GM23338 (cell line): ENCODE results near the gene TGM6. TPM values are rescaled to one million over a fixed set of nuclear protein-coding genes. Genes with fewer than 3 reads are reported as not detected.

Experiments
- ATAC-seq: fragments of 200-7000 bp; cut with Tn5 transposase; 3 replicates; pipeline ENCODE4 v1.9.1; 2020
- DNase-seq: peaks from one replicate; pipeline ENCODE4 v3.0.0-alpha.2; 2015; ENCODE audit warnings: low spot score
- H2AFZ ChIP-seq: fragments of 200-600 bp; sonication (generic); 2 replicates; pipeline ENCODE4 v1.8.0; 2016; ENCODE audit warnings: antibody characterized with exemption, mild to moderate bottlenecking, moderate library complexity
- H3F3A ChIP-seq: fragments of 200-600 bp; sonication (generic); replicated peaks from 2 replicates; pipeline ENCODE4 v1.8.0; 2017; ENCODE audit warnings: antibody characterized with exemption, mixed run types, low read depth
- H3K27ac ChIP-seq: fragments of 200-600 bp; sonication (generic); 2 replicates; pipeline ENCODE4 v1.6.1; 2016; ENCODE audit warnings: low read depth
- H3K27me3 ChIP-seq: fragments of 200-600 bp; sonication (generic); 2 replicates; pipeline ENCODE4 v1.8.0; 2016; ENCODE audit warnings: mild to moderate bottlenecking, mixed run types, moderate library complexity; ENCODE audit not compliant: insufficient read depth
- H3K36me3 ChIP-seq: fragments of 200-600 bp; sonication (generic); 2 replicates; pipeline ENCODE4 v1.8.0; 2016; ENCODE audit warnings: mild to moderate bottlenecking; ENCODE audit not compliant: insufficient read depth
- H3K4me1 ChIP-seq: fragments of 200-600 bp; sonication (generic); 2 replicates; pipeline ENCODE4 v1.8.0; 2016; ENCODE audit warnings: mild to moderate bottlenecking, moderate library complexity; ENCODE audit not compliant: insufficient read depth
- H3K4me2 ChIP-seq: fragments of 200-600 bp; sonication (generic); 2 replicates; pipeline ENCODE4 v1.7.1; 2017; ENCODE audit warnings: mixed run types
- H3K4me3 ChIP-seq: fragments of 200-600 bp; sonication (generic); 2 replicates; pipeline ENCODE4 v1.6.1; 2016; ENCODE audit warnings: mixed run types
- H3K79me2 ChIP-seq: fragments of 200-600 bp; sonication (generic); replicated peaks from 2 replicates; pipeline ENCODE4 v1.8.0; 2017; ENCODE audit warnings: mild to moderate bottlenecking; ENCODE audit not compliant: insufficient read depth
- H3K9me2 ChIP-seq: fragments of 200-600 bp; sonication (generic); 2 replicates; pipeline ENCODE4 v1.8.0; 2017; ENCODE audit not compliant: insufficient read depth
- H4K20me1 ChIP-seq: fragments of 200-600 bp; sonication (generic); replicated peaks from 2 replicates; pipeline ENCODE4 v1.8.0; 2017; ENCODE audit warnings: mild to moderate bottlenecking; ENCODE audit not compliant: insufficient read depth
- H3K27ac Mint-ChIP-seq: 2 replicates; pipeline ENCODE4 v1.8.0; 2020; ENCODE audit warnings: inconsistent platforms, mild to moderate bottlenecking, moderate library complexity, mixed read lengths
- H3K27me3 Mint-ChIP-seq: 3 replicates; pipeline ENCODE4 v1.8.0; 2022; ENCODE audit warnings: low read depth, mild to moderate bottlenecking, moderate library complexity, mixed read lengths, inconsistent platforms; ENCODE audit not compliant: insufficient read depth, poor library complexity
- H3K36me3 Mint-ChIP-seq: 3 replicates; pipeline ENCODE4 v1.8.0; 2021; ENCODE audit warnings: low read depth, mild to moderate bottlenecking, inconsistent platforms, moderate library complexity, mixed read lengths
- H3K4me1 Mint-ChIP-seq: 3 replicates; pipeline ENCODE4 v1.8.0; 2020; ENCODE audit warnings: mild to moderate bottlenecking, inconsistent platforms, mixed read lengths
- H3K4me3 Mint-ChIP-seq: 3 replicates; pipeline ENCODE4 v1.8.0; 2021; ENCODE audit warnings: moderate library complexity, mild to moderate bottlenecking, inconsistent platforms, mixed read lengths
- H3K9me3 Mint-ChIP-seq: 3 replicates; pipeline ENCODE4 v1.8.0; 2020; ENCODE audit warnings: moderate library complexity, mild to moderate bottlenecking, inconsistent platforms, mixed read lengths
- CREB1 ChIP-seq: fragments of 250-450 bp; sonication (Bioruptor Pico); IDR thresholded peaks from 2 replicates; pipeline ENCODE4 v1.5.0; 2020; ENCODE audit warnings: low read depth, mild to moderate bottlenecking, moderate library complexity
- ETS1 ChIP-seq: IDR thresholded peaks from 2 replicates; pipeline ENCODE4 v1.6.1; 2016; ENCODE audit warnings: antibody characterized with exemption
- EZH2 ChIP-seq: fragments of 200-600 bp; sonication (generic); IDR thresholded peaks from one replicate; pipeline ENCODE4 v1.8.0; 2017; ENCODE audit warnings: antibody characterized with exemption, mild to moderate bottlenecking, low read depth; ENCODE audit not compliant: unreplicated experiment
- EZH2phosphoT487 ChIP-seq: fragments of 200-600 bp; sonication (generic); IDR thresholded peaks from one replicate; pipeline ENCODE4 v1.8.1; 2018; ENCODE audit warnings: antibody characterized with exemption; ENCODE audit not compliant: unreplicated experiment
- JUNB ChIP-seq: IDR thresholded peaks from one replicate; pipeline ENCODE4 v1.6.1; 2016; ENCODE audit warnings: antibody characterized with exemption; ENCODE audit not compliant: unreplicated experiment
- NANOG ChIP-seq: IDR thresholded peaks from 2 replicates; pipeline ENCODE4 v1.6.1; 2016; ENCODE audit warnings: antibody characterized with exemption, borderline replicate concordance
- POLR2AphosphoS5 ChIP-seq: IDR thresholded peaks from 2 replicates; pipeline ENCODE4 v1.6.1; 2016; ENCODE audit warnings: antibody characterized with exemption, low read depth
- STAT1 ChIP-seq: IDR thresholded peaks from one replicate; pipeline ENCODE4 v1.6.1; 2016; ENCODE audit warnings: antibody characterized with exemption; ENCODE audit not compliant: unreplicated experiment
- ZNF114 ChIP-seq: fragments of 250-450 bp; sonication (Bioruptor Pico); IDR thresholded peaks from 2 replicates; pipeline ENCODE4 v1.5.0; 2020; ENCODE audit warnings: mild to moderate bottlenecking, moderate library complexity
- ZNF331 ChIP-seq: fragments of 250-450 bp; sonication (Bioruptor Pico); IDR thresholded peaks from 2 replicates; pipeline ENCODE4 v1.5.0; 2020; ENCODE audit warnings: low read depth, mild to moderate bottlenecking, moderate library complexity
- polyA plus RNA-seq: library from polyadenylated mRNA; unstranded; fragments of >200 nt; fragmentation: Nextera tagmentation; extraction: Ambion mirVana; gene quantifications from 2 replicates; pipeline ENCODE4 v1.2.1, GENCODE V29; 2016
- total RNA-seq: library from RNA; depleted of rRNA; stranded (reverse); fragments of >200 nt; shearing (Covaris generic); gene quantifications from 2 replicates; pipeline ENCODE4 v1.2.3, GENCODE V29; 2014
- TF ChIP-seq, protein P1 (sequence below): IDR thresholded peaks from one replicate; pipeline ENCODE4 v1.6.1; 2018; ENCODE audit warnings: antibody characterized with exemption; ENCODE audit not compliant: unreplicated experiment
- TF ChIP-seq, protein P2 (sequence below), 2 experiments: fragments of 200-600 bp in 1 of 2; sonication (generic) in 1 of 2; conservative IDR thresholded peaks; 2 replicates each; pipeline versions ENCODE4 v1.5.1 to v1.6.1; 2016 to 2017; ENCODE audit warnings: antibody characterized with exemption in 2 of 2, low read depth in 2 of 2, mild to moderate bottlenecking in 2 of 2, moderate library complexity in 1 of 2

TGM6 gene
- total and polyA plus RNA-seq, 2 experiments from 2014 or later, result not detected

- TF ChIP-seq, protein P1, sequence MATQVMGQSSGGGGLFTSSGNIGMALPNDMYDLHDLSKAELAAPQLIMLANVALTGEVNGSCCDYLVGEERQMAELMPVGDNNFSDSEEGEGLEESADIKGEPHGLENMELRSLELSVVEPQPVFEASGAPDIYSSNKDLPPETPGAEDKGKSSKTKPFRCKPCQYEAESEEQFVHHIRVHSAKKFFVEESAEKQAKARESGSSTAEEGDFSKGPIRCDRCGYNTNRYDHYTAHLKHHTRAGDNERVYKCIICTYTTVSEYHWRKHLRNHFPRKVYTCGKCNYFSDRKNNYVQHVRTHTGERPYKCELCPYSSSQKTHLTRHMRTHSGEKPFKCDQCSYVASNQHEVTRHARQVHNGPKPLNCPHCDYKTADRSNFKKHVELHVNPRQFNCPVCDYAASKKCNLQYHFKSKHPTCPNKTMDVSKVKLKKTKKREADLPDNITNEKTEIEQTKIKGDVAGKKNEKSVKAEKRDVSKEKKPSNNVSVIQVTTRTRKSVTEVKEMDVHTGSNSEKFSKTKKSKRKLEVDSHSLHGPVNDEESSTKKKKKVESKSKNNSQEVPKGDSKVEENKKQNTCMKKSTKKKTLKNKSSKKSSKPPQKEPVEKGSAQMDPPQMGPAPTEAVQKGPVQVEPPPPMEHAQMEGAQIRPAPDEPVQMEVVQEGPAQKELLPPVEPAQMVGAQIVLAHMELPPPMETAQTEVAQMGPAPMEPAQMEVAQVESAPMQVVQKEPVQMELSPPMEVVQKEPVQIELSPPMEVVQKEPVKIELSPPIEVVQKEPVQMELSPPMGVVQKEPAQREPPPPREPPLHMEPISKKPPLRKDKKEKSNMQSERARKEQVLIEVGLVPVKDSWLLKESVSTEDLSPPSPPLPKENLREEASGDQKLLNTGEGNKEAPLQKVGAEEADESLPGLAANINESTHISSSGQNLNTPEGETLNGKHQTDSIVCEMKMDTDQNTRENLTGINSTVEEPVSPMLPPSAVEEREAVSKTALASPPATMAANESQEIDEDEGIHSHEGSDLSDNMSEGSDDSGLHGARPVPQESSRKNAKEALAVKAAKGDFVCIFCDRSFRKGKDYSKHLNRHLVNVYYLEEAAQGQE, result no peak
These were observed 48.7 kb upstream of the TGM6 start (continued) for GRCh38 chr20:2331901-2332565.

GRCh38 chr20:2332711-2333110 is 48.0 kb upstream of the TGM6 start:
- Histone ChIP-seq H3K36me3 (no peaks in the 10 kb centered on the region), H3K27ac (no peak overlapping the region), H3F3A (no peaks in the 10 kb centered on the region), H3K4me2 (no peak overlapping the region), H3K79me2 (no peaks in the 10 kb centered on the region), H4K20me1 (no peaks in the 10 kb centered on the region), H2AFZ (no peak overlapping the region), H3K4me3 (no peak overlapping the region), H3K27me3 (no peaks in the 10 kb centered on the region), H3K9me2 (0 out of 2 replicates have a peak, but pooled peaks cover 6% of the 10 kb centered on the region), H3K4me1 (no peaks in the 10 kb centered on the region)
- TF ChIP-seq ZNF331 (CRISPR knock-in tag), result no peak
- no peak for TF ChIP-seq ETS1
- TF ChIP-seq CREB1 (CRISPR knock-in tag), result no peak
- no peak for TF ChIP-seq POLR2AphosphoS5
- TF ChIP-seq STAT1, result no peak
- TF ChIP-seq, protein P2, sequence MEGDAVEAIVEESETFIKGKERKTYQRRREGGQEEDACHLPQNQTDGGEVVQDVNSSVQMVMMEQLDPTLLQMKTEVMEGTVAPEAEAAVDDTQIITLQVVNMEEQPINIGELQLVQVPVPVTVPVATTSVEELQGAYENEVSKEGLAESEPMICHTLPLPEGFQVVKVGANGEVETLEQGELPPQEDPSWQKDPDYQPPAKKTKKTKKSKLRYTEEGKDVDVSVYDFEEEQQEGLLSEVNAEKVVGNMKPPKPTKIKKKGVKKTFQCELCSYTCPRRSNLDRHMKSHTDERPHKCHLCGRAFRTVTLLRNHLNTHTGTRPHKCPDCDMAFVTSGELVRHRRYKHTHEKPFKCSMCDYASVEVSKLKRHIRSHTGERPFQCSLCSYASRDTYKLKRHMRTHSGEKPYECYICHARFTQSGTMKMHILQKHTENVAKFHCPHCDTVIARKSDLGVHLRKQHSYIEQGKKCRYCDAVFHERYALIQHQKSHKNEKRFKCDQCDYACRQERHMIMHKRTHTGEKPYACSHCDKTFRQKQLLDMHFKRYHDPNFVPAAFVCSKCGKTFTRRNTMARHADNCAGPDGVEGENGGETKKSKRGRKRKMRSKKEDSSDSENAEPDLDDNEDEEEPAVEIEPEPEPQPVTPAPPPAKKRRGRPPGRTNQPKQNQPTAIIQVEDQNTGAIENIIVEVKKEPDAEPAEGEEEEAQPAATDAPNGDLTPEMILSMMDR (conservative IDR thresholded peaks at IDR 0.05; ENCODE audit: low read depth in 2 of 2), result no peak
- TF ChIP-seq EZH2, result no peak
- no peak for TF ChIP-seq JUNB
- no peak for TF ChIP-seq ZNF114
- no peak for TF ChIP-seq NANOG
- TF ChIP-seq EZH2phosphoT487, result no peak
- Mint-ChIP-seq H3K27ac (no peak overlapping the region), H3K27me3 (peaks cover 7% of the 10 kb centered on the region), H3K9me3 (no peaks in the 10 kb centered on the region), H3K36me3 (no peaks in the 10 kb centered on the region), H3K4me1 (peaks cover 11% of the 10 kb centered on the region), H3K4me3 (no peak overlapping the region)
- ATAC-seq (no peak), DNase-seq (no peak)
